Stimulated activated CD4-positive, alpha-beta T cell treated with anti-CD3 and anti-CD28 coated beads, Interleukin-2, amount 100 ng/mL, for 24 hours (primary cell): Measurements from ENCODE around the gene CACNB2.

Experiments used
- DNase-seq, 2 donors: peaks; one replicate each; pipeline ENCODE4 v3.0.0-alpha.2; 2020

Gene CACNB2

GRCh38 chr10:18236756-18237155 lies 96.5 kb downstream of the CACNB2 start:
- no peak for DNase-seq

- no peak for DNase-seq
These were observed 98.8 kb downstream of the CACNB2 start for GRCh38 chr10:18238870-18239485.

- no peak for DNase-seq
These were observed 100.1 kb downstream of the CACNB2 start for GRCh38 chr10:18240185-18240882.

- no peak for DNase-seq
These were observed 106.7 kb downstream of the CACNB2 start for GRCh38 chr10:18246967-18247366.

- no peak for DNase-seq
These were observed 111.9 kb downstream of the CACNB2 start for GRCh38 chr10:18252086-18252485.

- no peak for DNase-seq
These were observed 113.9 kb downstream of the CACNB2 start for GRCh38 chr10:18254086-18254485.

GRCh38 chr10:18254692-18255091 lies 114.5 kb downstream of the CACNB2 start:
- DNase-seq, result no peak

- DNase-seq, result no peak
These were observed 120.2 kb downstream of the CACNB2 start for GRCh38 chr10:18260310-18260922.

GRCh38 chr10:18261063-18261610 lies 120.9 kb downstream of the CACNB2 start:
- DNase-seq, result no peak

GRCh38 chr10:18261768-18262231 lies 121.6 kb downstream of the CACNB2 start:
- DNase-seq, result no peak

GRCh38 chr10:18264466-18265050 lies 124.3 kb downstream of the CACNB2 start:
- no peak for DNase-seq

- no peak for DNase-seq
These were observed 127.8 kb downstream of the CACNB2 start for GRCh38 chr10:18268005-18268404.

- DNase-seq, result no peak
These were observed 131.3 kb downstream of the CACNB2 start for GRCh38 chr10:18271491-18271890.

GRCh38 chr10:18273039-18273438 lies 132.8 kb downstream of the CACNB2 start:
- no peak for DNase-seq

GRCh38 chr10:18278181-18278580 lies 138.0 kb downstream of the CACNB2 start:
- DNase-seq, result no peak

- DNase-seq, result no peak
These were observed 138.9 kb downstream of the CACNB2 start for GRCh38 chr10:18279173-18279572.

GRCh38 chr10:18282094-18282493 lies 141.9 kb downstream of the CACNB2 start:
- no peak for DNase-seq

GRCh38 chr10:18290651-18291313 lies 150.6 kb downstream of the CACNB2 start:
- no peak for DNase-seq

GRCh38 chr10:18293536-18294510 lies 153.6 kb downstream of the CACNB2 start:
- DNase-seq, result no peak

GRCh38 chr10:18294633-18295032 lies 154.4 kb downstream of the CACNB2 start:
- no peak for DNase-seq

- no peak for DNase-seq
These were observed 157.4 kb downstream of the CACNB2 start for GRCh38 chr10:18297659-18298058.

GRCh38 chr10:18298256-18298655 lies 158.0 kb downstream of the CACNB2 start:
- DNase-seq, result no peak
